Omental fat pad (tissue), 4 donors: Measurements from ENCODE around the gene SAMD11. TPM values are rescaled to one million over a fixed set of nuclear protein-coding genes. Genes with fewer than 3 reads are reported as not detected.
A peak's percentile ranks its signal among the peaks of the same experiment; 100 is the strongest.

ENCODE experiments used
- ATAC-seq: fragments of 150-250 bp; one replicate; pipeline ENCODE4 v1.9.1; 2016; ENCODE audit warnings: mild to moderate bottlenecking, moderate library complexity; ENCODE audit not compliant: low FRiP score
- DNase-seq: peaks from one replicate; pipeline ENCODE4 v3.0.0-alpha.2; 2019; ENCODE audit warnings: low spot score
- total RNA-seq, 4 donors: library from RNA; depleted of rRNA; stranded (reverse); fragments of >200 nt; gene quantifications; one replicate each; pipeline ENCODE4 v1.1.0, GENCODE V29; 2016
- TF ChIP-seq, protein P1 (sequence below), 3 donors: fragments of 450-650 bp; IDR thresholded peaks; one replicate each; pipeline ENCODE4 v1.5.1; 2016 to 2017; ENCODE audit warnings: antibody characterized with exemption in 3 of 3, mild to moderate bottlenecking in 3 of 3, moderate library complexity in 2 of 3

Gene SAMD11
- total RNA-seq, 4 donors from 2014 or later: 0.96 to 7.7 (median 1.3) TPM

GRCh38 chr1:933603-933940, 9.8 kb downstream of the SAMD11 start:
- no peak for ATAC-seq

GRCh38 chr1:934991-935750, 11.4 kb downstream of the SAMD11 start:
- TF ChIP-seq, protein P1, sequence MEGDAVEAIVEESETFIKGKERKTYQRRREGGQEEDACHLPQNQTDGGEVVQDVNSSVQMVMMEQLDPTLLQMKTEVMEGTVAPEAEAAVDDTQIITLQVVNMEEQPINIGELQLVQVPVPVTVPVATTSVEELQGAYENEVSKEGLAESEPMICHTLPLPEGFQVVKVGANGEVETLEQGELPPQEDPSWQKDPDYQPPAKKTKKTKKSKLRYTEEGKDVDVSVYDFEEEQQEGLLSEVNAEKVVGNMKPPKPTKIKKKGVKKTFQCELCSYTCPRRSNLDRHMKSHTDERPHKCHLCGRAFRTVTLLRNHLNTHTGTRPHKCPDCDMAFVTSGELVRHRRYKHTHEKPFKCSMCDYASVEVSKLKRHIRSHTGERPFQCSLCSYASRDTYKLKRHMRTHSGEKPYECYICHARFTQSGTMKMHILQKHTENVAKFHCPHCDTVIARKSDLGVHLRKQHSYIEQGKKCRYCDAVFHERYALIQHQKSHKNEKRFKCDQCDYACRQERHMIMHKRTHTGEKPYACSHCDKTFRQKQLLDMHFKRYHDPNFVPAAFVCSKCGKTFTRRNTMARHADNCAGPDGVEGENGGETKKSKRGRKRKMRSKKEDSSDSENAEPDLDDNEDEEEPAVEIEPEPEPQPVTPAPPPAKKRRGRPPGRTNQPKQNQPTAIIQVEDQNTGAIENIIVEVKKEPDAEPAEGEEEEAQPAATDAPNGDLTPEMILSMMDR (IDR thresholded peaks at IDR 0.05): no peak
- DNase-seq (no peak), ATAC-seq (no peak)

More at GRCh38 chr1:933603-933940, 9.8 kb downstream of the SAMD11 start:
- no peak for DNase-seq
- TF ChIP-seq, protein P1 (IDR thresholded peaks at IDR 0.05): no peak

DNA sequence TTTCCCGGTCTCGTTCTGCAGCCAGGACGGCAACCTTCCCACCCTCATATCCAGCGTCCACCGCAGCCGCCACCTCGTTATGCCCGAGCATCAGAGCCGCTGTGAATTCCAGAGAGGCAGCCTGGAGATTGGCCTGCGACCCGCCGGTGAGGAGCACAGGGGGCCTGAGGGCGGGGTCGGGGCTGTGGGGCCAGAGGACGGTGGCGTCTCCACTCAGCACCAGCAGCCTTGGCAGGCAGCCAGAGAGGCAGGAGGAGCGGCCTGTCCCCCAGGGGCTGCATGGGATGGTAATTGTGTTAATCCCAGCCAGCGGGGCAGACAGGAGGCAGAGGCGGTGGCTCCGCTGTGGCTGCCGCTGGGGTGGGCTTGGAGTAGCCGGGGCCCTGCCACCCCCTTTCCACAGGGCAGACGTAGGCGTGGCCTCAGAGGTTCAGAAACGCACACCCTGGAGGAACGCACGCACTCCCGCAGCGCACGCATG, 12.1 kb downstream of the SAMD11 start:
- TF ChIP-seq, protein P1 (IDR thresholded peaks at IDR 0.05): no peak
- no peak for ATAC-seq
- DNase-seq: no peak

- ATAC-seq: no peak
- TF ChIP-seq, protein P1 (IDR thresholded peaks at IDR 0.05): no peak
- DNase-seq: no peak
These were observed 12.9 kb downstream of the SAMD11 start for GRCh38 chr1:936348-937264.

DNA sequence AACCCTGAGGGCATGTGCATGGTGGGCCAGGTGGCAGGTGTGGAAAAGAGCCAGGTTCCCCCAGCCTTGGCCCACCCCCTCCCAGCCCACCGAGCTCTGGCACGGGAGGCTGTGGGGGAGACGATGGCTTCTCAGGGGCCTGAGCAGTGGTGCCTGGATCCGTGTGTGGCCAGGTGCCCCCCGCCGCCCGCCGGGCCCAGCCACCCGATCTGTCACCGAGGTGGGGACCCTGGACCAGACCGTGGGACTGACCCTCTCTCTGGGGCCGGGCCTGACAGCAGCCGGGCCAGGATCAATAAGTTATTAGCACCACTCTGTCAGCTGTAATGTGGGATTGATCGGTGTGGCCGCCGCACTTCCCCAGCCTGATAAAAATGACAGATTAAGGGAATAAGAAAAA, 13.8 kb downstream of the SAMD11 start:
- TF ChIP-seq, protein P1 (IDR thresholded peaks at IDR 0.05): no peak
- DNase-seq (no peak), ATAC-seq (no peak)

GRCh38 chr1:938088-938683, 14.5 kb downstream of the SAMD11 start:
- DNase-seq (no peak), ATAC-seq (peak; percentile 20)
- TF ChIP-seq, protein P1 (IDR thresholded peaks at IDR 0.05): no peak
